ENCODE measurements around the gene RPS6KA6.

Gene RPS6KA6

GRCh38 chrX:84187533-84188319, at the start of gene RPS6KA6:
Gene RPS6KA6 (minus strand): TSS chrX:84188199. CDS start chrX:84187899, 300 bp downstream.
- no peak for DNase-seq (ENCODE audit: low spot score)

GRCh38 chrX:84224741-84225140, 36.7 kb upstream of the RPS6KA6 start:
- DNase-seq (ENCODE audit: low spot score), result no peak

- DNase-seq (ENCODE audit: low spot score), result no peak
These were observed 35.3 kb upstream of the RPS6KA6 start for GRCh38 chrX:84223261-84223660.

GRCh38 chrX:84221181-84221580, 33.2 kb upstream of the RPS6KA6 start:
- DNase-seq (ENCODE audit: low spot score), result no peak

- DNase-seq (ENCODE audit: low spot score), result no peak
These were observed 31.6 kb upstream of the RPS6KA6 start for GRCh38 chrX:84219551-84219950.

- no peak for DNase-seq (ENCODE audit: low spot score)
These were observed 30.7 kb upstream of the RPS6KA6 start for GRCh38 chrX:84218726-84219125.

GRCh38 chrX:84216881-84217280, 28.9 kb upstream of the RPS6KA6 start:
- DNase-seq (ENCODE audit: low spot score), result no peak

GRCh38 chrX:84216406-84216805, 28.4 kb upstream of the RPS6KA6 start:
- DNase-seq (ENCODE audit: low spot score), result no peak

GRCh38 chrX:84205276-84205675, 17.3 kb upstream of the RPS6KA6 start:
- no peak for DNase-seq (ENCODE audit: low spot score)

- no peak for DNase-seq (ENCODE audit: low spot score)
These were observed 11.7 kb upstream of the RPS6KA6 start for GRCh38 chrX:84199688-84200087.

- no peak for DNase-seq (ENCODE audit: low spot score)
These were observed 9.6 kb upstream of the RPS6KA6 start for GRCh38 chrX:84197550-84197949.

- no peak for DNase-seq (ENCODE audit: low spot score)
These were observed 4.0 kb upstream of the RPS6KA6 start for GRCh38 chrX:84192006-84192405.

- no peak for DNase-seq (ENCODE audit: low spot score)
These were observed 1.1 kb upstream of the RPS6KA6 start for GRCh38 chrX:84189125-84189524.

- DNase-seq (ENCODE audit: low spot score), result peak; percentile 3
These were observed 378 bp upstream of the RPS6KA6 start for GRCh38 chrX:84188320-84188834.

GRCh38 chrX:84186603-84187532, 1.1 kb downstream of the RPS6KA6 start:
- DNase-seq (ENCODE audit: low spot score), result no peak

GRCh38 chrX:84182516-84182915, 5.5 kb downstream of the RPS6KA6 start:
- no peak for DNase-seq (ENCODE audit: low spot score)

GRCh38 chrX:84175958-84176357, 12.0 kb downstream of the RPS6KA6 start:
- no peak for DNase-seq (ENCODE audit: low spot score)

GRCh38 chrX:84175274-84175673, 12.7 kb downstream of the RPS6KA6 start:
- DNase-seq (ENCODE audit: low spot score), result no peak

GRCh38 chrX:84174348-84174747, 13.7 kb downstream of the RPS6KA6 start:
- DNase-seq (ENCODE audit: low spot score), result no peak

GRCh38 chrX:84170931-84171330, 17.1 kb downstream of the RPS6KA6 start:
- DNase-seq (ENCODE audit: low spot score), result no peak

- no peak for DNase-seq (ENCODE audit: low spot score)
These were observed 19.4 kb downstream of the RPS6KA6 start for GRCh38 chrX:84168574-84168973.

- DNase-seq (ENCODE audit: low spot score), result no peak
These were observed 19.9 kb downstream of the RPS6KA6 start for GRCh38 chrX:84168095-84168494.

- no peak for DNase-seq (ENCODE audit: low spot score)
These were observed 22.3 kb downstream of the RPS6KA6 start for GRCh38 chrX:84165711-84166110.

Data from pons (tissue), 1 donor.